H9 (cell line): ENCODE results near the gene HYDIN. TPM values are rescaled to one million over a fixed set of nuclear protein-coding genes. Genes with fewer than 3 reads are reported as not detected.

Source experiments
- DNase-seq: peaks from one replicate; pipeline ENCODE4 v3.0.0-alpha.2; 2017
- H2AFZ ChIP-seq: one replicate; pipeline ENCODE4 v1.6.1; 2013; ENCODE audit warnings: mild to moderate bottlenecking, low read length, control low read depth, moderate library complexity
- H2AK5ac ChIP-seq: 2 replicates; pipeline ENCODE4 v1.6.1; 2013; ENCODE audit warnings: low read length, control low read depth, mixed read lengths; ENCODE audit not compliant: insufficient read length
- H2BK120ac ChIP-seq: one replicate; pipeline ENCODE4 v1.6.1; 2013; ENCODE audit warnings: low read depth, mild to moderate bottlenecking, low read length, control low read depth, inconsistent platforms; ENCODE audit not compliant: poor library complexity, severe bottlenecking
- H2BK12ac ChIP-seq: 2 replicates; pipeline ENCODE4 v1.6.1; 2013; ENCODE audit warnings: low read length, control low read depth, mixed read lengths, low read depth; ENCODE audit not compliant: insufficient read length
- H2BK15ac ChIP-seq: 2 replicates; pipeline ENCODE4 v1.6.1; 2013; ENCODE audit warnings: low read depth, low read length, control low read depth
- H2BK20ac ChIP-seq: one replicate; pipeline ENCODE4 v1.6.1; 2013; ENCODE audit warnings: low read depth, mild to moderate bottlenecking, low read length, control low read depth, inconsistent platforms; ENCODE audit not compliant: poor library complexity, severe bottlenecking
- H2BK5ac ChIP-seq: 2 replicates; pipeline ENCODE4 v1.6.1; 2013; ENCODE audit warnings: low read length, control low read depth, mixed read lengths; ENCODE audit not compliant: insufficient read length
- H3K14ac ChIP-seq: 2 replicates; pipeline ENCODE4 v1.6.1; 2013; ENCODE audit warnings: low read length, control low read depth; ENCODE audit not compliant: insufficient read depth
- H3K18ac ChIP-seq: 2 replicates; pipeline ENCODE4 v1.6.1; 2013; ENCODE audit warnings: low read depth, mild to moderate bottlenecking, mixed read lengths, low read length, control low read depth; ENCODE audit not compliant: insufficient read length
- H3K23ac ChIP-seq: 2 replicates; pipeline ENCODE4 v1.6.1; 2013; ENCODE audit warnings: low read length, control low read depth, mixed read lengths, low read depth; ENCODE audit not compliant: insufficient read length
- H3K23me2 ChIP-seq: 2 replicates; pipeline ENCODE4 v1.6.1; 2013; ENCODE audit warnings: low read depth, mild to moderate bottlenecking, mixed read lengths, low read length, control low read depth; ENCODE audit not compliant: insufficient read length, poor library complexity, severe bottlenecking
- H3K27ac ChIP-seq: 2 replicates; pipeline ENCODE4 v1.5.1; 2013; ENCODE audit warnings: low read length, control low read depth, mixed read lengths, low read depth; ENCODE audit not compliant: insufficient read length
- H3K27me3 ChIP-seq: 2 replicates; pipeline ENCODE4 v1.6.1; 2013; ENCODE audit warnings: low read length, control low read depth, inconsistent platforms; ENCODE audit not compliant: insufficient read depth
- H3K4ac ChIP-seq: 2 replicates; pipeline ENCODE4 v1.6.1; 2013; ENCODE audit warnings: low read depth, mild to moderate bottlenecking, control low read depth, inconsistent platforms, low read length, moderate library complexity
- H3K4me1 ChIP-seq: 2 replicates; pipeline ENCODE4 v1.6.1; 2013; ENCODE audit warnings: low read length, control low read depth, inconsistent platforms; ENCODE audit not compliant: insufficient read depth
- H3K4me2 ChIP-seq: 2 replicates; pipeline ENCODE4 v1.6.1; 2013; ENCODE audit warnings: low read length, control low read depth, mixed read lengths; ENCODE audit not compliant: insufficient read length, insufficient read depth
- H3K56ac ChIP-seq: 2 replicates; pipeline ENCODE4 v1.6.1; 2013; ENCODE audit warnings: low read depth, mild to moderate bottlenecking, mixed read lengths, low read length, control low read depth; ENCODE audit not compliant: insufficient read length
- H3K79me1 ChIP-seq: 2 replicates; pipeline ENCODE4 v1.6.1; 2013; ENCODE audit warnings: low read depth, mild to moderate bottlenecking, moderate library complexity, low read length, control low read depth, inconsistent platforms; ENCODE audit not compliant: insufficient read depth, poor library complexity, severe bottlenecking
- H3K79me2 ChIP-seq: 2 replicates; pipeline ENCODE4 v1.6.1; 2013; ENCODE audit warnings: low read length, control low read depth, inconsistent platforms; ENCODE audit not compliant: insufficient read depth
- H3K9ac ChIP-seq: 2 replicates; pipeline ENCODE4 v1.6.1; 2013; ENCODE audit warnings: low read length, control low read depth, mixed read lengths; ENCODE audit not compliant: insufficient read length; ENCODE audit errors: extremely low read depth
- H3K9me3 ChIP-seq: one replicate; pipeline ENCODE4 v1.6.1; 2013; ENCODE audit warnings: low read depth, low read length, inconsistent platforms; ENCODE audit not compliant: control insufficient read depth
- H3T11ph ChIP-seq: one replicate; pipeline ENCODE4 v1.6.1; 2013; ENCODE audit warnings: mild to moderate bottlenecking, low read length, control low read depth, inconsistent platforms
- H4K20me1 ChIP-seq: one replicate; pipeline ENCODE4 v1.6.1; 2013; ENCODE audit not compliant: control insufficient read depth, insufficient read length, insufficient read depth
- H4K5ac ChIP-seq: 2 replicates; pipeline ENCODE4 v1.6.1; 2013; ENCODE audit warnings: low read depth, mild to moderate bottlenecking, mixed read lengths, low read length, control low read depth; ENCODE audit not compliant: insufficient read length
- H4K8ac ChIP-seq: replicated peaks from 2 replicates; pipeline ENCODE4 v1.6.1; 2013; ENCODE audit warnings: low read length, control low read depth, mixed read lengths, low read depth; ENCODE audit not compliant: insufficient read length
- H4K91ac ChIP-seq: 2 replicates; pipeline ENCODE4 v1.6.1; 2013; ENCODE audit warnings: low read depth, mild to moderate bottlenecking, moderate library complexity, mixed read lengths, low read length, control low read depth; ENCODE audit not compliant: insufficient read length
- H3K27ac Mint-ChIP-seq, 3 experiments: 2 replicates in 2 of 3; 3 replicates in 1 of 3; pipeline ENCODE4 v1.8.0; 2020 to 2021; ENCODE audit warnings: mixed read lengths in 3 of 3, mild to moderate bottlenecking in 1 of 3, moderate library complexity in 1 of 3
- H3K27me3 Mint-ChIP-seq: 2 replicates; pipeline ENCODE4 v1.8.0; 2021; ENCODE audit warnings: low read depth, mild to moderate bottlenecking, moderate library complexity, mixed read lengths
- H3K36me3 Mint-ChIP-seq, 3 experiments: 2 replicates in 2 of 3; 3 replicates in 1 of 3; pipeline ENCODE4 v1.8.0; 2020 to 2021; ENCODE audit warnings: low read depth in 3 of 3, mixed read lengths in 3 of 3; ENCODE audit not compliant: insufficient read depth in 1 of 3
- H3K4me1 Mint-ChIP-seq, 2 experiments: 2 replicates each; pipeline ENCODE4 v1.8.0; 2020; ENCODE audit warnings: mixed read lengths in 2 of 2
- H3K4me3 Mint-ChIP-seq, 2 experiments: 2 replicates in 1 of 2; 3 replicates in 1 of 2; pipeline ENCODE4 v1.8.0; 2020 to 2021; ENCODE audit warnings: mild to moderate bottlenecking in 2 of 2, mixed read lengths in 2 of 2, moderate library complexity in 1 of 2
- H3K9me3 Mint-ChIP-seq, 2 experiments: 2 replicates in 1 of 2; 3 replicates in 1 of 2; pipeline ENCODE4 v1.8.0; 2020; ENCODE audit warnings: mild to moderate bottlenecking in 2 of 2, mixed read lengths in 2 of 2, moderate library complexity in 1 of 2
- WGBS: extraction: QIAGEN DNeasy Blood & Tissue Kit; methylation state at CpG from one replicate; pipeline ENCODE4 v1.1.7; 2013; ENCODE audit warnings: missing lambda C conversion rate, low lambda C conversion rate, mixed read lengths; ENCODE audit not compliant: insufficient read length; ENCODE audit errors: extremely low coverage; 5-methylcytosine and 5-hydroxymethylcytosine counted together
- total RNA-seq: library from RNA; stranded (reverse); gene quantifications from 2 replicates; pipeline ENCODE4 v1.2.1, GENCODE V29; 2021
- TF ChIP-seq, protein P1 (sequence below): fragments of 200-600 bp; sonication (generic); conservative IDR thresholded peaks from 3 replicates; pipeline ENCODE4 v1.8.0; 2021; ENCODE audit warnings: antibody characterized with exemption, mild to moderate bottlenecking

The HYDIN gene
- total RNA-seq, 1 experiment from 2014 or later: 1.7 TPM

DNA sequence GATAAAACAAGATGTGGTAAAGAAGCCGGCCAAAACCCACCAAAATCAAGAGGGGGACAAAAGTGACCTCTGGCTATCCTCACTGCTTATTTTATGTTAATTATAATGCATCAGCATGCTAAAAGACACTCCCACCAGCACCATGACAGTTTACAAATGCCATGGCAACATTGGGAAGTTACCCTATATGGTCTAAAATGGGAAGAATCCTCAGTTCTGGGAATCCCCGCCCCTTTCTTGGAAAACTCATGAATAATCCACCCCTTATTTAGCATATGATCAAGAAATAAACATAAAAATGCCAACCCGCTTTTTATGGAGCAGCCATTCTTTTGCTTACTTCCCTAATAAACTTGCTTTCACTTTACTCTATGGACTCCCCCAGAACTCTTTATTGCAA, 33.1 kb upstream of the HYDIN start:
- H3K14ac ChIP-seq: no peak overlapping the region
- no peaks in the 10 kb centered on the region for H3K27me3 Mint-ChIP-seq

More for the DNA sequence above, 33.1 kb upstream of the HYDIN start:
- Mint-ChIP-seq H3K9me3 (peaks cover 0 to 1% of the 10 kb centered on the region in 2 experiments; a peak in 2 of 5 replicates), H3K36me3 (no peaks in the 10 kb centered on the region; a peak in 1 of 7 replicates), H3K4me1 (no peaks in the 10 kb centered on the region; a peak in 1 of 4 replicates), H3K27ac (no peak overlapping the region), H3K4me3 (no peak overlapping the region)
- no peak overlapping the region for H3K4me2 ChIP-seq
- H3K4ac ChIP-seq: no peak overlapping the region
- H3K56ac ChIP-seq: no peak overlapping the region
- no peak overlapping the region for H3K18ac ChIP-seq
- H4K8ac ChIP-seq: no peak overlapping the region
- TF ChIP-seq, protein P1, sequence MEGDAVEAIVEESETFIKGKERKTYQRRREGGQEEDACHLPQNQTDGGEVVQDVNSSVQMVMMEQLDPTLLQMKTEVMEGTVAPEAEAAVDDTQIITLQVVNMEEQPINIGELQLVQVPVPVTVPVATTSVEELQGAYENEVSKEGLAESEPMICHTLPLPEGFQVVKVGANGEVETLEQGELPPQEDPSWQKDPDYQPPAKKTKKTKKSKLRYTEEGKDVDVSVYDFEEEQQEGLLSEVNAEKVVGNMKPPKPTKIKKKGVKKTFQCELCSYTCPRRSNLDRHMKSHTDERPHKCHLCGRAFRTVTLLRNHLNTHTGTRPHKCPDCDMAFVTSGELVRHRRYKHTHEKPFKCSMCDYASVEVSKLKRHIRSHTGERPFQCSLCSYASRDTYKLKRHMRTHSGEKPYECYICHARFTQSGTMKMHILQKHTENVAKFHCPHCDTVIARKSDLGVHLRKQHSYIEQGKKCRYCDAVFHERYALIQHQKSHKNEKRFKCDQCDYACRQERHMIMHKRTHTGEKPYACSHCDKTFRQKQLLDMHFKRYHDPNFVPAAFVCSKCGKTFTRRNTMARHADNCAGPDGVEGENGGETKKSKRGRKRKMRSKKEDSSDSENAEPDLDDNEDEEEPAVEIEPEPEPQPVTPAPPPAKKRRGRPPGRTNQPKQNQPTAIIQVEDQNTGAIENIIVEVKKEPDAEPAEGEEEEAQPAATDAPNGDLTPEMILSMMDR: no peak
- no peak overlapping the region for H3K27ac ChIP-seq
- H3K23ac ChIP-seq: no peak overlapping the region
- no peaks in the 10 kb centered on the region for H3K79me2 ChIP-seq
- H3K4me1 ChIP-seq: no peaks in the 10 kb centered on the region
- no peak overlapping the region for H2BK120ac ChIP-seq
- no peaks in the 10 kb centered on the region for H3K9me3 ChIP-seq
- WGBS: no CpG with 5 or more reads among the region's 3 CpGs
- H2AFZ ChIP-seq: no peak overlapping the region
- H2BK15ac ChIP-seq: no peak overlapping the region
- H4K91ac ChIP-seq: no peak overlapping the region
- no peak overlapping the region for H2AK5ac ChIP-seq
- no peak for DNase-seq
- no peak overlapping the region for H2BK12ac ChIP-seq
- no peaks in the 10 kb centered on the region for H4K20me1 ChIP-seq
- no peaks in the 10 kb centered on the region for H3K79me1 ChIP-seq
- H3K23me2 ChIP-seq: no peaks in the 10 kb centered on the region
- H2BK5ac ChIP-seq: no peak overlapping the region
- H3T11ph ChIP-seq: no peak overlapping the region
- no peak overlapping the region for H4K5ac ChIP-seq
- H3K27me3 ChIP-seq: no peaks in the 10 kb centered on the region
- no peak overlapping the region for H2BK20ac ChIP-seq
- H3K9ac ChIP-seq: no peak overlapping the region
